MM.1S (cell line): Measurements from ENCODE around the gene FSIP1.

ENCODE experiments used
- DNase-seq: peaks from one replicate; pipeline ENCODE4 v3.0.0-alpha.2; 2015
- H2AFZ ChIP-seq: fragments of 300-600 bp; sonication (generic); 2 replicates; pipeline ENCODE4 v1.6.0; 2016; ENCODE audit warnings: antibody characterized with exemption, low read length
- H3F3A ChIP-seq: fragments of 300-600 bp; sonication (generic); 2 replicates; pipeline ENCODE4 v1.6.1; 2016; ENCODE audit warnings: mild to moderate bottlenecking, antibody characterized with exemption, low read length, moderate library complexity, mixed read lengths; ENCODE audit not compliant: insufficient read depth
- H3K27ac ChIP-seq: fragments of 300-600 bp; sonication (generic); 2 replicates; pipeline ENCODE4 v1.5.1; 2016; ENCODE audit warnings: mild to moderate bottlenecking, low read length
- H3K27me3 ChIP-seq: fragments of 300-600 bp; sonication (generic); replicated peaks from 2 replicates; pipeline ENCODE4 v1.6.0; 2016; ENCODE audit warnings: low read length; ENCODE audit not compliant: insufficient read depth
- H3K36me3 ChIP-seq: fragments of 300-600 bp; sonication (generic); replicated peaks from 2 replicates; pipeline ENCODE4 v1.6.1; 2016; ENCODE audit warnings: mild to moderate bottlenecking, low read length, mixed read lengths; ENCODE audit not compliant: insufficient read depth
- H3K4me1 ChIP-seq: fragments of 300-600 bp; sonication (generic); 2 replicates; pipeline ENCODE4 v1.6.1; 2016; ENCODE audit warnings: low read length, mixed read lengths
- H3K4me2 ChIP-seq: fragments of 300-600 bp; sonication (generic); 2 replicates; pipeline ENCODE4 v1.6.0; 2016; ENCODE audit warnings: low read depth, low read length
- H3K4me3 ChIP-seq: fragments of 300-600 bp; sonication (generic); 2 replicates; pipeline ENCODE4 v1.5.1; 2016; ENCODE audit warnings: low read length, mixed read lengths
- H3K79me2 ChIP-seq: fragments of 300-600 bp; sonication (generic); 2 replicates; pipeline ENCODE4 v1.6.1; 2016; ENCODE audit warnings: mixed run types, low read length, mixed read lengths
- H3K9ac ChIP-seq: fragments of 300-600 bp; sonication (generic); 2 replicates; pipeline ENCODE4 v1.6.1; 2016; ENCODE audit warnings: low read length, mixed read lengths
- H3K9me2 ChIP-seq: fragments of 300-600 bp; sonication (generic); replicated peaks from 2 replicates; pipeline ENCODE4 v1.6.1; 2016; ENCODE audit warnings: mild to moderate bottlenecking, low read length, mixed read lengths; ENCODE audit not compliant: insufficient read depth
- H3K9me3 ChIP-seq: fragments of 300-600 bp; sonication (generic); replicated peaks from 2 replicates; pipeline ENCODE4 v1.6.1; 2016; ENCODE audit warnings: mild to moderate bottlenecking, low read length, mixed read lengths; ENCODE audit not compliant: insufficient read depth
- H4K20me1 ChIP-seq: fragments of 300-600 bp; sonication (generic); 2 replicates; pipeline ENCODE4 v1.6.1; 2016; ENCODE audit warnings: mild to moderate bottlenecking, low read length, moderate library complexity, mixed read lengths; ENCODE audit not compliant: insufficient read depth
- EZH2 ChIP-seq: fragments of 300-600 bp; sonication (generic); optimal IDR thresholded peaks from 2 replicates; pipeline ENCODE3; 2017; ENCODE audit warnings: low read depth, mild to moderate bottlenecking, antibody characterized with exemption, low read length, mixed read lengths
- EZH2phosphoT487 ChIP-seq: fragments of 300-600 bp; sonication (generic); IDR thresholded peaks from 2 replicates; pipeline ENCODE4 v1.6.1; 2018; ENCODE audit warnings: antibody characterized with exemption, low read length
- TF ChIP-seq, protein P1 (sequence below): fragments of 300-600 bp; sonication (generic); IDR thresholded peaks from 2 replicates; pipeline ENCODE4 v1.5.1; 2016; ENCODE audit warnings: antibody characterized with exemption, low read length, mixed read lengths

FSIP1 gene

DNA sequence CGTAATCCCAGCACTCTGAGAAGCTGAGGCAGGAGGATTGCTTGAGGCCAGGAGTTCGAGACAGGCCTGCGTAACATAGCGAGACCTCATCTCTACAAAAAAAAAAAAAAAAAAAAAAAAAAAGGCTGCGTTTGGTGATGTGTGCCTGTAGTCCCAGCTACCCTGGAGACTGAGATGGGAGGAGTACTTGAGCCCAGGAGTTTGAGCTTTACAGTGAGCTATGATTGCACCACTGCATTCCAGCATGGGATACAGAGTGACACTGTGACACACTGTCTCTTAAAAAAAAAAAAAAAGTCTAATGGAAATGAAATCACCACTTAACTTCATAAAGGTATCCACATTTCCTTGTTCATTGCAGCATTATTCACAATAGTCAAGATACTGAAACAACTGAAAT is 136.2 kb downstream of the FSIP1 start:
- no peaks in the 10 kb centered on the region for H3K9me3 ChIP-seq
- H2AFZ ChIP-seq, result no peak overlapping the region
- H3K36me3 ChIP-seq, result no peaks in the 10 kb centered on the region
- no peaks in the 10 kb centered on the region for H3K79me2 ChIP-seq
- H3K9ac ChIP-seq, result no peak overlapping the region
- H3K4me3 ChIP-seq, result no peak overlapping the region
- no peaks in the 10 kb centered on the region for H3F3A ChIP-seq
- DNase-seq, result no peak
- H3K4me2 ChIP-seq, result no peak overlapping the region
- H3K9me2 ChIP-seq, result no peaks in the 10 kb centered on the region
- no peak overlapping the region for H3K27ac ChIP-seq
- H4K20me1 ChIP-seq, result no peaks in the 10 kb centered on the region
- TF ChIP-seq, protein P1, sequence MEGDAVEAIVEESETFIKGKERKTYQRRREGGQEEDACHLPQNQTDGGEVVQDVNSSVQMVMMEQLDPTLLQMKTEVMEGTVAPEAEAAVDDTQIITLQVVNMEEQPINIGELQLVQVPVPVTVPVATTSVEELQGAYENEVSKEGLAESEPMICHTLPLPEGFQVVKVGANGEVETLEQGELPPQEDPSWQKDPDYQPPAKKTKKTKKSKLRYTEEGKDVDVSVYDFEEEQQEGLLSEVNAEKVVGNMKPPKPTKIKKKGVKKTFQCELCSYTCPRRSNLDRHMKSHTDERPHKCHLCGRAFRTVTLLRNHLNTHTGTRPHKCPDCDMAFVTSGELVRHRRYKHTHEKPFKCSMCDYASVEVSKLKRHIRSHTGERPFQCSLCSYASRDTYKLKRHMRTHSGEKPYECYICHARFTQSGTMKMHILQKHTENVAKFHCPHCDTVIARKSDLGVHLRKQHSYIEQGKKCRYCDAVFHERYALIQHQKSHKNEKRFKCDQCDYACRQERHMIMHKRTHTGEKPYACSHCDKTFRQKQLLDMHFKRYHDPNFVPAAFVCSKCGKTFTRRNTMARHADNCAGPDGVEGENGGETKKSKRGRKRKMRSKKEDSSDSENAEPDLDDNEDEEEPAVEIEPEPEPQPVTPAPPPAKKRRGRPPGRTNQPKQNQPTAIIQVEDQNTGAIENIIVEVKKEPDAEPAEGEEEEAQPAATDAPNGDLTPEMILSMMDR, result no peak
- no peaks in the 10 kb centered on the region for H3K4me1 ChIP-seq
- H3K27me3 ChIP-seq, result no peaks in the 10 kb centered on the region

DNA sequence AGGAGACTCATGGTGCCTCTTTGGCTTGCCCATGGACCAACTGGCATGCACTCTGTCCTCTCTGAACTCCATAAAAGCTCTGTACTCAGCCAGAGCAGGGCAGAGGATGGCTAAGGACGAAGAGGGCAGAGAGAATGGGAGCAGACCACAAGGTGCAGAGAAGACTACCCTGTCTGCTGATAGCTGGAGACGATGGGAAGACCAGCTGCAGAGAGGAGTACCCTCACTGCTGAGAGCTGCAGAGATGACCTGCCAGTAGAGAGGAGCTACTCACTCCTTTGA is 136.7 kb downstream of the FSIP1 start:
- TF ChIP-seq EZH2phosphoT487 (no peak), EZH2 (no peak)
- TF ChIP-seq, protein P1, result no peak
- Histone ChIP-seq H3K27me3 (no peaks in the 10 kb centered on the region), H3K9me3 (no peaks in the 10 kb centered on the region), H3K9me2 (no peaks in the 10 kb centered on the region), H3K4me2 (no peak overlapping the region), H3K79me2 (no peaks in the 10 kb centered on the region), H3K36me3 (no peaks in the 10 kb centered on the region), H3F3A (no peaks in the 10 kb centered on the region), H3K27ac (no peak overlapping the region), H2AFZ (no peak overlapping the region), H4K20me1 (no peaks in the 10 kb centered on the region), H3K4me3 (no peak overlapping the region), H3K9ac (no peak overlapping the region), H3K4me1 (no peaks in the 10 kb centered on the region)
- no peak for DNase-seq

- Histone ChIP-seq H3K4me1 (no peaks in the 10 kb centered on the region), H3K36me3 (no peaks in the 10 kb centered on the region), H3K79me2 (no peaks in the 10 kb centered on the region), H4K20me1 (no peaks in the 10 kb centered on the region), H2AFZ (no peak overlapping the region), H3K9me2 (no peaks in the 10 kb centered on the region), H3F3A (no peaks in the 10 kb centered on the region), H3K4me3 (no peak overlapping the region), H3K4me2 (no peak overlapping the region), H3K9me3 (no peaks in the 10 kb centered on the region), H3K27ac (no peak overlapping the region), H3K27me3 (no peaks in the 10 kb centered on the region), H3K9ac (no peak overlapping the region)
- TF ChIP-seq, protein P1, result no peak
- TF ChIP-seq EZH2, result no peak
- TF ChIP-seq EZH2phosphoT487, result no peak
- DNase-seq, result no peak
Observed at GRCh38 chr15:39645138-39645975, 137.3 kb downstream of the FSIP1 start.
